Pancreas (tissue), 10 donors: ENCODE data around the gene TMEM80. TPM values are rescaled to one million over a fixed set of nuclear protein-coding genes. Genes with fewer than 3 reads are reported as not detected.
A peak's percentile ranks its signal among the peaks of the same experiment; 100 is the strongest.

ENCODE experiments used
- ATAC-seq, 4 donors: fragments of 200-7000 bp; cut with Tn5 transposase; one replicate each; pipeline versions ENCODE4 v1.8.0 to v1.9.1; 2020; ENCODE audit warnings: mild to moderate bottlenecking in 4 of 4, moderate library complexity in 4 of 4
- DNase-seq, 6 donors: peaks; one replicate each; pipeline ENCODE4 v3.0.0-alpha.2; 2020
- FAIRE-seq: peaks from 2 replicates; lab custom pipeline; 2012; peaks lifted over from hg19 to GRCh38; lab: Jason Lieb, UNC
- H3K27ac ChIP-seq, 4 donors: fragments of 200-600 bp; sonication (generic); 1 replicate in 3 of 4; 2 replicates in 1 of 4; pipeline versions ENCODE4 v1.5.0 to v1.8.0; 2020
- H3K27me3 ChIP-seq, 4 donors: fragments of 200-600 bp; one replicate each; pipeline ENCODE4 v1.8.0; 2021
- H3K36me3 ChIP-seq, 3 donors: fragments of 200-600 bp; sonication (generic) in 1 of 3; one replicate each; pipeline versions ENCODE4 v1.5.0 to v1.8.0; 2020 to 2021
- H3K4me1 ChIP-seq, 3 donors: fragments of 200-600 bp; one replicate each; pipeline ENCODE4 v1.8.0; 2021
- H3K4me3 ChIP-seq, 4 donors: fragments of 200-600 bp; sonication (generic) in 2 of 4; one replicate each; pipeline versions ENCODE4 v1.5.0 to v1.8.0; 2020 to 2021
- H3K9me3 ChIP-seq, 4 donors: fragments of 200-600 bp; one replicate each; pipeline ENCODE4 v1.8.0; 2021
- CTCF ChIP-seq, 4 donors: fragments of 200-600 bp; sonication (generic) in 3 of 4; IDR thresholded peaks; one replicate each; pipeline versions ENCODE4 v1.5.0 to v1.8.0; 2021; ENCODE audit warnings: antibody characterized with exemption in 4 of 4
- WGBS, 2 donors: extraction: QIAGEN DNeasy Blood & Tissue Kit; methylation state at CpG; one replicate each; pipeline ENCODE4 v1.1.7; 2013; 5-methylcytosine and 5-hydroxymethylcytosine counted together
- intact Hi-C, 3 donors: fragments of 100-400 bp; cut with DNase I; formaldehyde crosslinking; loops; one replicate each; pipeline versions ENCODE4 v1.11.1 to v1.14.2; 2022
- polyA plus RNA-seq, 2 donors: library from polyadenylated mRNA; stranded (reverse); fragments of 200-250 nt; gene quantifications; one replicate each; pipeline ENCODE4 v1.2.3, GENCODE V29; 2013
- total RNA-seq, 6 donors: library from RNA; stranded (reverse); fragmentation: NEBNext Ultra II Directional in 4 of 6; extraction: Animal tissue kit (Norgen Biotek cat#: 25700) in 4 of 6; gene quantifications; one replicate each; pipeline versions ENCODE4 v1.2.1 to v1.2.4, GENCODE V29; 2021 to 2023
- donor health status: healthy with polysubstance abuse.
- donor health status: DM: no; HTN: no; CAD: no; lungs with moderate emphysema.
- donor health status: DM: no; HTN: no; CAD: no.
- donor health status: control.
- donor health status: control.
- donor health status: Bipolar disorder and iron deficiency.
- donor health status: DM: yes; HTN: yes; CAD: no.
- donor health status: DM: no; HTN: no; CAD: no.
- donor health status: DM: no; HTN: no; CAD: no.
- donor health status: DM: yes; HTN: yes; CAD: no.

The TMEM80 gene
- total and polyA plus RNA-seq, 8 donors = 8.5 to 24.7 (median 15.5) TPM

- H3K9me3 ChIP-seq = no peaks in the 10 kb centered on the region
- H3K4me3 ChIP-seq = no peak overlapping the region
- WGBS, 2 donors = 89 to 97% methylated on average over 4 of the region's 4 CpGs
- no peak for TF ChIP-seq CTCF (IDR thresholded peaks at IDR 0.05)
- H3K36me3 ChIP-seq = no peaks in the 10 kb centered on the region
- no peaks in the 10 kb centered on the region for H3K27me3 ChIP-seq
- no peak overlapping the region for H3K27ac ChIP-seq
- FAIRE-seq (no peak), ATAC-seq (no peak), DNase-seq (no peak)
- peaks cover 0 to 3% (median 0%) of the 10 kb centered on the region in 3 donors for H3K4me1 ChIP-seq
- intact Hi-C loops = no loop called here
These were observed 47.1 kb downstream of the TMEM80 start for GRCh38 chr11:742571-743201.

- intact Hi-C loops = no loop called here
- Histone ChIP-seq H3K27ac (no peak overlapping the region), H3K27me3 (no peaks in the 10 kb centered on the region), H3K4me3 (no peak overlapping the region), H3K36me3 (no peaks in the 10 kb centered on the region), H3K4me1 (peaks cover 0 to 15% (median 12%) of the 10 kb centered on the region in 3 donors), H3K9me3 (no peaks in the 10 kb centered on the region)
- FAIRE-seq = no peak
- WGBS, 2 donors = 17 to 21% methylated on average over 1 of the region's 1 CpG
- no peak for TF ChIP-seq CTCF (IDR thresholded peaks at IDR 0.05)
- DNase-seq = no peak
- no peak for ATAC-seq
These were observed 49.8 kb downstream of the TMEM80 start for GRCh38 chr11:745428-745827.

- no peak for TF ChIP-seq CTCF (IDR thresholded peaks at IDR 0.05)
- Histone ChIP-seq H3K4me1 (peaks cover 0 to 15% (median 12%) of the 10 kb centered on the region in 3 donors), H3K36me3 (no peaks in the 10 kb centered on the region), H3K9me3 (no peaks in the 10 kb centered on the region), H3K27me3 (no peaks in the 10 kb centered on the region), H3K27ac (peak overlapping the region; percentile 74 to 82 (median 76)), H3K4me3 (peak overlapping the region; percentile 84 to 97 (median 88))
- DNase-seq = peak in 1 of 6 donors; percentile 29
- 22 to 31% methylated on average over 34 to 46 of the region's 46 CpGs for WGBS, 2 donors
- no peak for FAIRE-seq
- intact Hi-C loops = no loop called here
- ATAC-seq = peak; percentile 30 to 42 (median 34)
These were observed 50.9 kb downstream of the TMEM80 start for GRCh38 chr11:746289-747157.

- Histone ChIP-seq H3K4me3 (peak within 1 kb of the TSS; percentile 84 to 97 (median 88)), H3K4me1 (peaks cover 0 to 15% (median 12%) of the 10 kb centered on the region in 3 donors), H3K36me3 (no peaks in the 10 kb centered on the region), H3K9me3 (no peaks in the 10 kb centered on the region), H3K27ac (peak within 1 kb of the TSS; percentile 74 to 82 (median 76)), H3K27me3 (no peaks in the 10 kb centered on the region)
- ATAC-seq (peak; percentile 98 to 99 (median 98)), FAIRE-seq (no peak), DNase-seq (peak; percentile 91 to 98 (median 94))
- intact Hi-C loops = no loop called here
- 0 to 1% methylated on average over 39 to 112 of the region's 112 CpGs for WGBS, 2 donors
- peak in 1 of 4 donors; percentile 12 for TF ChIP-seq CTCF (IDR thresholded peaks at IDR 0.05)
These were observed 51.8 kb downstream of the TMEM80 start, which contains the start of gene TALDO1 for GRCh38 chr11:747158-748006. Gene TALDO1, plus strand, starts transcription at chr11:747464. Its CDS starts 18 bp downstream, at chr11:747482.
